ENCODE results near the gene PLXNA2.

DNA sequence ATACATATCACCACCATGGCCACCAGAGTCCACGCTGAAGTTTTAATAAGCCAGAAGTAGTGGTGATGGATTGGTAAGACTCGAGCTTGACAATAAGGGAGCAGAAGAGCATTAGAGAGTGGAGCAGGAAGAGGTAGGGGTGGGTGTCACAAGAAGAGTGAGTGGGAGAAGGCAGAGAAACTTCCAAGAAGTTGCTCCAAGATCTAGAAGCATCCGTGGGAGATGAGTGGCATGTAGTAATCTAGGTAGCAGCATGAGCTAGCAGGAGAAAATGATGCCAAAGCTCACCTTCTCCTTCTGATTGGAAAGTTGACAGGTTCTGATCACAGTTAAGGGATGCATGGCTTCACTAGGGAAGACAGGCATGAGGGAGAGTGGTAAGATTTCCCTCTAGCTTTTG, 49.2 kb downstream of the PLXNA2 start:
- TF ChIP-seq, protein P1, sequence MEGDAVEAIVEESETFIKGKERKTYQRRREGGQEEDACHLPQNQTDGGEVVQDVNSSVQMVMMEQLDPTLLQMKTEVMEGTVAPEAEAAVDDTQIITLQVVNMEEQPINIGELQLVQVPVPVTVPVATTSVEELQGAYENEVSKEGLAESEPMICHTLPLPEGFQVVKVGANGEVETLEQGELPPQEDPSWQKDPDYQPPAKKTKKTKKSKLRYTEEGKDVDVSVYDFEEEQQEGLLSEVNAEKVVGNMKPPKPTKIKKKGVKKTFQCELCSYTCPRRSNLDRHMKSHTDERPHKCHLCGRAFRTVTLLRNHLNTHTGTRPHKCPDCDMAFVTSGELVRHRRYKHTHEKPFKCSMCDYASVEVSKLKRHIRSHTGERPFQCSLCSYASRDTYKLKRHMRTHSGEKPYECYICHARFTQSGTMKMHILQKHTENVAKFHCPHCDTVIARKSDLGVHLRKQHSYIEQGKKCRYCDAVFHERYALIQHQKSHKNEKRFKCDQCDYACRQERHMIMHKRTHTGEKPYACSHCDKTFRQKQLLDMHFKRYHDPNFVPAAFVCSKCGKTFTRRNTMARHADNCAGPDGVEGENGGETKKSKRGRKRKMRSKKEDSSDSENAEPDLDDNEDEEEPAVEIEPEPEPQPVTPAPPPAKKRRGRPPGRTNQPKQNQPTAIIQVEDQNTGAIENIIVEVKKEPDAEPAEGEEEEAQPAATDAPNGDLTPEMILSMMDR (conservative IDR thresholded peaks at IDR 0.05; ENCODE audit: low read depth, low read length): no peak
- TF ChIP-seq EZH2 (IDR thresholded peaks at IDR 0.05; ENCODE audit: borderline replicate concordance, low read depth, low read length, poor library complexity, severe bottlenecking): no peak
